Measurements from ENCODE around the gene DUSP2.

Gene DUSP2

DNA sequence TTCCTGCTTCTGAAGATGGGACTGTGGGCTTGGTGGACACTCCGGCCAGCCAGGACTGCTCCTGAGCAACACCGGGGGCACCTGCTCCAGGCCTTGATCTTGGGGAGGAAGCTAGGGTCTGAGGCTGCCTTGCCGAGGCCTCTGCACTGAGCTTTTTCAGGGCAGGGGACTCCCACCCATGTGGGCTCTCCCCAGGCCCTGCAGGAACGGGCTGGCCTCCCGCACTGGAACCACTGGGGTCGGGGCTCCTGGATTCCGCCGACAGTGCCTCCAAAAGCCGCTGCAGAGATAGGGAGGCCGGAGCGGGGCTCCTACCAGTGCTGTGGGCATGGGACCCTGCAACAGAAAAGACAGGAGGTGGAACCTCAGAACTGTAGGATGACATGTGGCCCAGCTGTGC, 21.3 kb downstream of the DUSP2 start:
- DNase-seq (ENCODE audit: low spot score), result no peak
- TF ChIP-seq, protein P1, sequence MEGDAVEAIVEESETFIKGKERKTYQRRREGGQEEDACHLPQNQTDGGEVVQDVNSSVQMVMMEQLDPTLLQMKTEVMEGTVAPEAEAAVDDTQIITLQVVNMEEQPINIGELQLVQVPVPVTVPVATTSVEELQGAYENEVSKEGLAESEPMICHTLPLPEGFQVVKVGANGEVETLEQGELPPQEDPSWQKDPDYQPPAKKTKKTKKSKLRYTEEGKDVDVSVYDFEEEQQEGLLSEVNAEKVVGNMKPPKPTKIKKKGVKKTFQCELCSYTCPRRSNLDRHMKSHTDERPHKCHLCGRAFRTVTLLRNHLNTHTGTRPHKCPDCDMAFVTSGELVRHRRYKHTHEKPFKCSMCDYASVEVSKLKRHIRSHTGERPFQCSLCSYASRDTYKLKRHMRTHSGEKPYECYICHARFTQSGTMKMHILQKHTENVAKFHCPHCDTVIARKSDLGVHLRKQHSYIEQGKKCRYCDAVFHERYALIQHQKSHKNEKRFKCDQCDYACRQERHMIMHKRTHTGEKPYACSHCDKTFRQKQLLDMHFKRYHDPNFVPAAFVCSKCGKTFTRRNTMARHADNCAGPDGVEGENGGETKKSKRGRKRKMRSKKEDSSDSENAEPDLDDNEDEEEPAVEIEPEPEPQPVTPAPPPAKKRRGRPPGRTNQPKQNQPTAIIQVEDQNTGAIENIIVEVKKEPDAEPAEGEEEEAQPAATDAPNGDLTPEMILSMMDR (IDR thresholded peaks at IDR 0.05; ENCODE audit: extremely low read depth, missing control alignments), result no peak

DNA sequence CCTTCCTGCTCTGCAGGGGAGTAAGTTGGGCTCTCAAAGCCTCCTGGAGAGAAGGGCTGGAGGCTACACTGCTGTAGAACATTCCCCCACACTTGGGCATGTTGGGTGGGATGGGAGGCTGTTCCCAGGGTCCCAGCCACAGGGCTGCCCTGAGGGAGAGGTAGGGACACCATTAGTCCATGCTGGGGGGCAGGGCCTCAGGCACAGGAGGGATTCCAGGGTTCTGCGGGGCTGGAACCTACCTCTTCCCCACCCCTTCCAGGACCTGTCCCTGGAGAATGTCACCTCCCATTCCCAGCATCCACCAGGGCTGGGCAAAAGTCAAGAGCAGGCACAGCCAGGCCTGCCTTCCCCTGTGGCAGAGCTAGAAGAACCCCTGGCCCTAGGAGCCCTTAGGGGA, 21.9 kb downstream of the DUSP2 start:
- TF ChIP-seq, protein P1 (IDR thresholded peaks at IDR 0.05; ENCODE audit: extremely low read depth, missing control alignments), result no peak
- DNase-seq (ENCODE audit: low spot score), result no peak

DNA sequence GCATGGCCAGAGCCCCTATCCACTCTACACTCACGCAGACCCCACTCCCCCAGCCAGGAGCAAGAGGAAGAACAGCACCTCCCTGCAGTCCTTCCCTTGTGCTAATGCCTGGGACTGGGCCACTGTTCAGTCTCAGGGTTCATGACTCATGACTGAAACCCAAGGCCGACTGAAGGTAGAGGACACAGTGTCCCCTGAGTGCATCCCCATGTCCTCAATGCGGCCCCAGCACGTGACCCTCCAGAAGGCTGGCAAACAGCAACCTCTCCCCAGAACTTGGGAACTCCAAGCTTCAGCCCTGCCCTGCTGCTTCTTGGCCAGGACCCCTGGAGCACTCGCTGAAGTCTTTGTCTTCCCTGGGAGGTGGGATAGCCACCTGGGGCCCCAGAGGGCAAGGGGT, 22.8 kb downstream of the DUSP2 start:
- DNase-seq (ENCODE audit: low spot score), result no peak
- TF ChIP-seq, protein P1 (IDR thresholded peaks at IDR 0.05; ENCODE audit: extremely low read depth, missing control alignments), result no peak

DNA sequence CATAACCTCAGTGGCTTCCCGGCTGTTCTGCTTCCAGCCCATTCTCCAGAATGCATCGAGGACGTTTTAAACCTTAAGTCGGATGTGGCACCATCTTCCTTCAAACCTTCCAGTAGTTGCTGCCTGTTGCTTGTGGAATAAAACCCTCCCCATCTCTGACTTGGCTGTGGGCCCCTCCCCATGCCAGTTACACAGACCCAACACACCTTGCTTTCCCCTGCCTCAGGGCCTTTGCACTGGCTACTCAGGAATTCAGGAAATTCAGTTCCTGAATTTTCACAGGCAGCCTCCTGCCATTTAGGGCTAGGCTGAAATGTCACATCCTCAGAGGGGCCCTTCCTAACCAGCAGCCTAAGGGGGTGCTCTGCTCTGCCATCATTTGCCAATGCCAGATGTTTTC, 23.8 kb downstream of the DUSP2 start:
- no peak for DNase-seq (ENCODE audit: low spot score)
- TF ChIP-seq, protein P1 (IDR thresholded peaks at IDR 0.05; ENCODE audit: extremely low read depth, missing control alignments), result no peak

- no peak for DNase-seq (ENCODE audit: low spot score)
- TF ChIP-seq, protein P1 (IDR thresholded peaks at IDR 0.05; ENCODE audit: extremely low read depth, missing control alignments), result no peak
Observed at GRCh38 chr2:96120991-96121390, 24.2 kb downstream of the DUSP2 start.

GRCh38 chr2:96120091-96120720, 25.0 kb downstream of the DUSP2 start:
- DNase-seq (ENCODE audit: low spot score), result peak; percentile 51
- TF ChIP-seq, protein P1 (IDR thresholded peaks at IDR 0.05; ENCODE audit: extremely low read depth, missing control alignments), result no peak

GRCh38 chr2:96119389-96119751, 25.9 kb downstream of the DUSP2 start:
- TF ChIP-seq, protein P1 (IDR thresholded peaks at IDR 0.05; ENCODE audit: extremely low read depth, missing control alignments), result no peak
- no peak for DNase-seq (ENCODE audit: low spot score)
